DOHH2 (cell line): Measurements from ENCODE around the gene SYNE3.

Experiments
- H3F3A ChIP-seq: fragments of 200-600 bp; sonication (generic), shearing (Covaris generic); 2 replicates; pipeline ENCODE4 v1.6.0; 2016; ENCODE audit warnings: antibody characterized with exemption, mild to moderate bottlenecking; ENCODE audit not compliant: control insufficient read depth, insufficient read depth
- H3K27ac ChIP-seq: fragments of 200-600 bp; sonication (generic); 2 replicates; pipeline ENCODE4 v1.5.1; 2014; ENCODE audit warnings: low read depth, mild to moderate bottlenecking, low read length, moderate library complexity
- H3K27me3 ChIP-seq: fragments of 200-600 bp; sonication (generic); 2 replicates; pipeline ENCODE4 v1.6.1; 2014; ENCODE audit warnings: mild to moderate bottlenecking, low read length, mixed read lengths; ENCODE audit not compliant: control insufficient read depth
- H3K36me3 ChIP-seq: fragments of 200-600 bp; sonication (generic); 2 replicates; pipeline ENCODE4 v1.6.1; 2014; ENCODE audit warnings: mild to moderate bottlenecking, low read length, moderate library complexity, mixed read lengths; ENCODE audit not compliant: control insufficient read depth
- H3K4me1 ChIP-seq: fragments of 200-600 bp; sonication (generic); 2 replicates; pipeline ENCODE4 v1.6.1; 2014; ENCODE audit warnings: mild to moderate bottlenecking, low read length, mixed read lengths; ENCODE audit not compliant: control insufficient read depth
- H3K4me2 ChIP-seq: fragments of 200-600 bp; sonication (generic); 2 replicates; pipeline ENCODE4 v1.6.0; 2014; ENCODE audit warnings: mild to moderate bottlenecking, low read length, moderate library complexity
- H3K4me3 ChIP-seq: fragments of 200-600 bp; sonication (generic); 2 replicates; pipeline ENCODE4 v1.5.1; 2014; ENCODE audit warnings: mild to moderate bottlenecking, low read length, mixed read lengths
- H3K79me2 ChIP-seq: fragments of 200-600 bp; sonication (generic); 2 replicates; pipeline ENCODE4 v1.6.1; 2014; ENCODE audit warnings: mild to moderate bottlenecking, low read length, mixed read lengths; ENCODE audit not compliant: control insufficient read depth
- H3K9me2 ChIP-seq: fragments of 200-600 bp; sonication (generic); replicated peaks from 2 replicates; pipeline ENCODE4 v1.6.1; 2014; ENCODE audit warnings: mild to moderate bottlenecking, low read length, mixed read lengths; ENCODE audit not compliant: control insufficient read depth
- H3K9me3 ChIP-seq: fragments of 200-600 bp; sonication (generic); 2 replicates; pipeline ENCODE4 v1.6.1; 2014; ENCODE audit warnings: antibody characterized with exemption, low read length, mixed read lengths; ENCODE audit not compliant: control insufficient read depth, insufficient read depth
- H4K20me1 ChIP-seq: fragments of 200-600 bp; sonication (generic); 2 replicates; pipeline ENCODE4 v1.6.0; 2014; ENCODE audit warnings: low read depth, mild to moderate bottlenecking, antibody characterized with exemption, low read length, moderate library complexity; ENCODE audit not compliant: control insufficient read depth, insufficient read depth
- CTCF ChIP-seq: fragments of 200-600 bp; sonication (generic); IDR thresholded peaks from one replicate; pipeline ENCODE4 v1.5.1; 2014; ENCODE audit warnings: antibody characterized with exemption, mild to moderate bottlenecking, low read depth, low read length; ENCODE audit not compliant: poor library complexity, severe bottlenecking
- EZH2phosphoT487 ChIP-seq: fragments of 200-600 bp; sonication (generic); IDR thresholded peaks from 2 replicates; pipeline ENCODE4 v1.6.1; 2017; ENCODE audit warnings: borderline replicate concordance, mild to moderate bottlenecking, antibody characterized with exemption, low read length, moderate library complexity, mixed read lengths

SYNE3 gene

GRCh38 chr14:95523051-95523814 is 6.8 kb upstream of the SYNE3 start:
- H3K27me3 ChIP-seq, result peaks cover 17% of the 10 kb centered on the region
- H3K9me3 ChIP-seq, result no peaks in the 10 kb centered on the region
- no peaks in the 10 kb centered on the region for H4K20me1 ChIP-seq
- H3F3A ChIP-seq, result peaks cover 2% of the 10 kb centered on the region; the same call in 1 of the 2 replicates
- TF ChIP-seq EZH2phosphoT487 (no peak), CTCF (no peak)
- H3K9me2 ChIP-seq, result no peaks in the 10 kb centered on the region
- H3K4me1 ChIP-seq, result peaks cover 33% of the 10 kb centered on the region
- H3K4me2 ChIP-seq, result peak overlapping the region; percentile 34
- H3K27ac ChIP-seq, result no peak overlapping the region
- H3K79me2 ChIP-seq, result no peaks in the 10 kb centered on the region
- no peak overlapping the region; the same call in 1 of the 2 replicates for H3K4me3 ChIP-seq
- H3K36me3 ChIP-seq, result no peaks in the 10 kb centered on the region

GRCh38 chr14:95522556-95522955 is 6.1 kb upstream of the SYNE3 start:
- H3K9me2 ChIP-seq, result no peaks in the 10 kb centered on the region
- no peak for TF ChIP-seq CTCF
- TF ChIP-seq EZH2phosphoT487, result no peak
- H3K36me3 ChIP-seq, result no peaks in the 10 kb centered on the region
- H3K27me3 ChIP-seq, result peaks cover 19% of the 10 kb centered on the region
- H3K27ac ChIP-seq, result no peak overlapping the region
- H3K9me3 ChIP-seq, result no peaks in the 10 kb centered on the region
- H4K20me1 ChIP-seq, result no peaks in the 10 kb centered on the region
- H3K4me2 ChIP-seq, result no peak overlapping the region
- peaks cover 33% of the 10 kb centered on the region for H3K4me1 ChIP-seq
- H3F3A ChIP-seq, result no peaks in the 10 kb centered on the region
- H3K4me3 ChIP-seq, result no peak overlapping the region
- no peaks in the 10 kb centered on the region for H3K79me2 ChIP-seq

- Histone ChIP-seq H3K4me1 (peaks cover 38% of the 10 kb centered on the region), H3K4me2 (no peak overlapping the region), H3K9me2 (no peaks in the 10 kb centered on the region), H3K27ac (no peak overlapping the region), H3K4me3 (no peak overlapping the region), H3K79me2 (no peaks in the 10 kb centered on the region), H3K9me3 (no peaks in the 10 kb centered on the region), H3F3A (no peaks in the 10 kb centered on the region), H3K36me3 (no peaks in the 10 kb centered on the region), H3K27me3 (peaks cover 23% of the 10 kb centered on the region), H4K20me1 (no peaks in the 10 kb centered on the region)
- TF ChIP-seq EZH2phosphoT487 (no peak), CTCF (no peak)
Measured at GRCh38 chr14:95522116-95522515, 5.7 kb upstream of the SYNE3 start.
